GM23338 (cell line): ENCODE data around the gene GTF2F1. TPM values are rescaled to one million over a fixed set of nuclear protein-coding genes. Genes with fewer than 3 reads are reported as not detected.

Experiments
- ATAC-seq: fragments of 200-7000 bp; cut with Tn5 transposase; 3 replicates; pipeline ENCODE4 v1.9.1; 2020
- DNase-seq: peaks from one replicate; pipeline ENCODE4 v3.0.0-alpha.2; 2015; ENCODE audit warnings: low spot score
- H2AFZ ChIP-seq: fragments of 200-600 bp; sonication (generic); 2 replicates; pipeline ENCODE4 v1.8.0; 2016; ENCODE audit warnings: antibody characterized with exemption, mild to moderate bottlenecking, moderate library complexity
- H3F3A ChIP-seq: fragments of 200-600 bp; sonication (generic); replicated peaks from 2 replicates; pipeline ENCODE4 v1.8.0; 2017; ENCODE audit warnings: antibody characterized with exemption, mixed run types, low read depth
- H3K27ac ChIP-seq: fragments of 200-600 bp; sonication (generic); 2 replicates; pipeline ENCODE4 v1.6.1; 2016; ENCODE audit warnings: low read depth
- H3K27me3 ChIP-seq: fragments of 200-600 bp; sonication (generic); 2 replicates; pipeline ENCODE4 v1.8.0; 2016; ENCODE audit warnings: mild to moderate bottlenecking, mixed run types, moderate library complexity; ENCODE audit not compliant: insufficient read depth
- H3K36me3 ChIP-seq: fragments of 200-600 bp; sonication (generic); 2 replicates; pipeline ENCODE4 v1.8.0; 2016; ENCODE audit warnings: mild to moderate bottlenecking; ENCODE audit not compliant: insufficient read depth
- H3K4me1 ChIP-seq: fragments of 200-600 bp; sonication (generic); 2 replicates; pipeline ENCODE4 v1.8.0; 2016; ENCODE audit warnings: mild to moderate bottlenecking, moderate library complexity; ENCODE audit not compliant: insufficient read depth
- H3K4me2 ChIP-seq: fragments of 200-600 bp; sonication (generic); 2 replicates; pipeline ENCODE4 v1.7.1; 2017; ENCODE audit warnings: mixed run types
- H3K4me3 ChIP-seq: fragments of 200-600 bp; sonication (generic); 2 replicates; pipeline ENCODE4 v1.6.1; 2016; ENCODE audit warnings: mixed run types
- H3K79me2 ChIP-seq: fragments of 200-600 bp; sonication (generic); replicated peaks from 2 replicates; pipeline ENCODE4 v1.8.0; 2017; ENCODE audit warnings: mild to moderate bottlenecking; ENCODE audit not compliant: insufficient read depth
- H3K9me2 ChIP-seq: fragments of 200-600 bp; sonication (generic); 2 replicates; pipeline ENCODE4 v1.8.0; 2017; ENCODE audit not compliant: insufficient read depth
- H4K20me1 ChIP-seq: fragments of 200-600 bp; sonication (generic); replicated peaks from 2 replicates; pipeline ENCODE4 v1.8.0; 2017; ENCODE audit warnings: mild to moderate bottlenecking; ENCODE audit not compliant: insufficient read depth
- H3K27ac Mint-ChIP-seq: 2 replicates; pipeline ENCODE4 v1.8.0; 2020; ENCODE audit warnings: inconsistent platforms, mild to moderate bottlenecking, moderate library complexity, mixed read lengths
- H3K27me3 Mint-ChIP-seq: 3 replicates; pipeline ENCODE4 v1.8.0; 2022; ENCODE audit warnings: low read depth, mild to moderate bottlenecking, moderate library complexity, mixed read lengths, inconsistent platforms; ENCODE audit not compliant: insufficient read depth, poor library complexity
- H3K36me3 Mint-ChIP-seq: 3 replicates; pipeline ENCODE4 v1.8.0; 2021; ENCODE audit warnings: low read depth, mild to moderate bottlenecking, inconsistent platforms, moderate library complexity, mixed read lengths
- H3K4me1 Mint-ChIP-seq: 3 replicates; pipeline ENCODE4 v1.8.0; 2020; ENCODE audit warnings: mild to moderate bottlenecking, inconsistent platforms, mixed read lengths
- H3K4me3 Mint-ChIP-seq: 3 replicates; pipeline ENCODE4 v1.8.0; 2021; ENCODE audit warnings: moderate library complexity, mild to moderate bottlenecking, inconsistent platforms, mixed read lengths
- H3K9me3 Mint-ChIP-seq: 3 replicates; pipeline ENCODE4 v1.8.0; 2020; ENCODE audit warnings: moderate library complexity, mild to moderate bottlenecking, inconsistent platforms, mixed read lengths
- CREB1 ChIP-seq: fragments of 250-450 bp; sonication (Bioruptor Pico); IDR thresholded peaks from 2 replicates; pipeline ENCODE4 v1.5.0; 2020; ENCODE audit warnings: low read depth, mild to moderate bottlenecking, moderate library complexity
- CTCF ChIP-seq, 2 experiments: fragments of 200-600 bp in 1 of 2; sonication (generic) in 1 of 2; conservative IDR thresholded peaks; 2 replicates each; pipeline versions ENCODE4 v1.5.1 to v1.6.1; 2016 to 2017; ENCODE audit warnings: antibody characterized with exemption in 2 of 2, low read depth in 2 of 2, mild to moderate bottlenecking in 2 of 2, moderate library complexity in 1 of 2
- ETS1 ChIP-seq: IDR thresholded peaks from 2 replicates; pipeline ENCODE4 v1.6.1; 2016; ENCODE audit warnings: antibody characterized with exemption
- EZH2 ChIP-seq: fragments of 200-600 bp; sonication (generic); IDR thresholded peaks from one replicate; pipeline ENCODE4 v1.8.0; 2017; ENCODE audit warnings: antibody characterized with exemption, mild to moderate bottlenecking, low read depth; ENCODE audit not compliant: unreplicated experiment
- EZH2phosphoT487 ChIP-seq: fragments of 200-600 bp; sonication (generic); IDR thresholded peaks from one replicate; pipeline ENCODE4 v1.8.1; 2018; ENCODE audit warnings: antibody characterized with exemption; ENCODE audit not compliant: unreplicated experiment
- JUNB ChIP-seq: IDR thresholded peaks from one replicate; pipeline ENCODE4 v1.6.1; 2016; ENCODE audit warnings: antibody characterized with exemption; ENCODE audit not compliant: unreplicated experiment
- NANOG ChIP-seq: IDR thresholded peaks from 2 replicates; pipeline ENCODE4 v1.6.1; 2016; ENCODE audit warnings: antibody characterized with exemption, borderline replicate concordance
- POLR2AphosphoS5 ChIP-seq: IDR thresholded peaks from 2 replicates; pipeline ENCODE4 v1.6.1; 2016; ENCODE audit warnings: antibody characterized with exemption, low read depth
- REST ChIP-seq: IDR thresholded peaks from one replicate; pipeline ENCODE4 v1.6.1; 2018; ENCODE audit warnings: antibody characterized with exemption; ENCODE audit not compliant: unreplicated experiment
- STAT1 ChIP-seq: IDR thresholded peaks from one replicate; pipeline ENCODE4 v1.6.1; 2016; ENCODE audit warnings: antibody characterized with exemption; ENCODE audit not compliant: unreplicated experiment
- ZNF114 ChIP-seq: fragments of 250-450 bp; sonication (Bioruptor Pico); IDR thresholded peaks from 2 replicates; pipeline ENCODE4 v1.5.0; 2020; ENCODE audit warnings: mild to moderate bottlenecking, moderate library complexity
- ZNF331 ChIP-seq: fragments of 250-450 bp; sonication (Bioruptor Pico); IDR thresholded peaks from 2 replicates; pipeline ENCODE4 v1.5.0; 2020; ENCODE audit warnings: low read depth, mild to moderate bottlenecking, moderate library complexity
- ZNF462 ChIP-seq: fragments of 250-450 bp; sonication (Bioruptor Pico); IDR thresholded peaks from 2 replicates; pipeline ENCODE4 v1.5.0; 2020; ENCODE audit warnings: mild to moderate bottlenecking, moderate library complexity
- polyA plus RNA-seq: library from polyadenylated mRNA; unstranded; fragments of >200 nt; fragmentation: Nextera tagmentation; extraction: Ambion mirVana; gene quantifications from 2 replicates; pipeline ENCODE4 v1.2.1, GENCODE V29; 2016
- total RNA-seq: library from RNA; depleted of rRNA; stranded (reverse); fragments of >200 nt; shearing (Covaris generic); gene quantifications from 2 replicates; pipeline ENCODE4 v1.2.3, GENCODE V29; 2014

Gene GTF2F1
- total and polyA plus RNA-seq, 2 experiments from 2014 or later = 62.1 to 65.5 TPM

GRCh38 chr19:6418562-6418932 is 25.6 kb upstream of the GTF2F1 start:
- peaks cover 43% of the 10 kb centered on the region for H3K36me3 ChIP-seq
- ATAC-seq = no peak
- Mint-ChIP-seq H3K4me3 (no peak overlapping the region), H3K9me3 (no peaks in the 10 kb centered on the region; the same call in 1 of the 3 replicates), H3K27ac (no peak overlapping the region), H3K27me3 (peaks cover 16% of the 10 kb centered on the region), H3K4me1 (peaks cover 24% of the 10 kb centered on the region), H3K36me3 (peaks cover 95% of the 10 kb centered on the region)
- H3K9me2 ChIP-seq = no peaks in the 10 kb centered on the region
- peaks cover 9% of the 10 kb centered on the region; the same call in 1 of the 2 replicates for H3K4me1 ChIP-seq
- H3K27ac ChIP-seq = no peak overlapping the region
- H4K20me1 ChIP-seq = peaks cover 45% of the 10 kb centered on the region
- peaks cover 23% of the 10 kb centered on the region; the same call in 1 of the 2 replicates for H3F3A ChIP-seq
- no peak overlapping the region for H3K4me3 ChIP-seq
- H3K27me3 ChIP-seq = no peaks in the 10 kb centered on the region
- H3K4me2 ChIP-seq = no peak overlapping the region
- peaks cover 55% of the 10 kb centered on the region for H3K79me2 ChIP-seq
- no peak overlapping the region for H2AFZ ChIP-seq
- no peak for DNase-seq
- TF ChIP-seq CTCF (conservative IDR thresholded peaks at IDR 0.05; ENCODE audit: low read depth in 2 of 2) (no peak), ZNF462 (CRISPR knock-in tag) (no peak), EZH2 (no peak), ETS1 (no peak), REST (no peak), ZNF331 (no peak), STAT1 (no peak), ZNF114 (CRISPR knock-in tag) (no peak), EZH2phosphoT487 (no peak), CREB1 (no peak), NANOG (no peak), JUNB (no peak), POLR2AphosphoS5 (no peak)
